ENCODE measurements around the gene NTRK1. TPM values are rescaled to one million over a fixed set of nuclear protein-coding genes. Genes with fewer than 3 reads are reported as not detected.

The NTRK1 gene
- total RNA-seq, 6 experiments from 2014 or later: 0.10 TPM; not detected in 5

- H3K27ac Mint-ChIP-seq: no peak overlapping the region
- peaks cover 24% of the 10 kb centered on the region for H3K4me1 Mint-ChIP-seq (ENCODE audit: low read depth)
Measured at GRCh38 chr1:156868341-156868740, 7.7 kb downstream of the NTRK1 start.

GRCh38 chr1:156869455-156869854, 8.8 kb downstream of the NTRK1 start:
- 0 out of 2 replicates have a peak overlapping the region, but pooled peaks have one; percentile 32 for H3K4me3 Mint-ChIP-seq
- peaks cover 3% of the 10 kb centered on the region for H3K27me3 Mint-ChIP-seq (ENCODE audit: insufficient read depth)

More at GRCh38 chr1:156868341-156868740, 7.7 kb downstream of the NTRK1 start:
- Mint-ChIP-seq H3K4me3 (no peak overlapping the region), H3K36me3 (ENCODE audit: low read depth) (no peaks in the 10 kb centered on the region), H3K27me3 (ENCODE audit: insufficient read depth) (peaks cover 11% of the 10 kb centered on the region), H3K9me3 (no peaks in the 10 kb centered on the region)
- no peak for DNase-seq
- TF ChIP-seq CTCF (IDR thresholded peaks at IDR 0.05): no peak

GRCh38 chr1:156873659-156874058, 13.0 kb downstream of the NTRK1 start:
- no peak for TF ChIP-seq CTCF (IDR thresholded peaks at IDR 0.05)
- no peaks in the 10 kb centered on the region for H3K36me3 Mint-ChIP-seq (ENCODE audit: low read depth)
- H3K27ac Mint-ChIP-seq: no peak overlapping the region
- DNase-seq: no peak
- H3K9me3 Mint-ChIP-seq: no peaks in the 10 kb centered on the region
- peaks cover 11% of the 10 kb centered on the region for H3K27me3 Mint-ChIP-seq (ENCODE audit: insufficient read depth)
- H3K4me3 Mint-ChIP-seq: no peak overlapping the region
- H3K4me1 Mint-ChIP-seq (ENCODE audit: low read depth): peaks cover 24% of the 10 kb centered on the region

More at GRCh38 chr1:156869455-156869854, 8.8 kb downstream of the NTRK1 start:
- no peak for TF ChIP-seq CTCF (IDR thresholded peaks at IDR 0.05)
- no peaks in the 10 kb centered on the region for H3K36me3 Mint-ChIP-seq (ENCODE audit: low read depth)
- H3K27ac Mint-ChIP-seq: no peak overlapping the region
- no peak for DNase-seq
- no peaks in the 10 kb centered on the region for H3K9me3 Mint-ChIP-seq
- peaks cover 24% of the 10 kb centered on the region for H3K4me1 Mint-ChIP-seq (ENCODE audit: low read depth)

GRCh38 chr1:156874142-156874541, 13.5 kb downstream of the NTRK1 start:
- Mint-ChIP-seq H3K27ac (no peak overlapping the region), H3K9me3 (no peaks in the 10 kb centered on the region), H3K4me1 (ENCODE audit: low read depth) (peaks cover 24% of the 10 kb centered on the region), H3K36me3 (ENCODE audit: low read depth) (no peaks in the 10 kb centered on the region), H3K4me3 (no peak overlapping the region), H3K27me3 (ENCODE audit: insufficient read depth) (peaks cover 16% of the 10 kb centered on the region)
- no peak for DNase-seq
- TF ChIP-seq CTCF (IDR thresholded peaks at IDR 0.05): no peak

- H3K27ac Mint-ChIP-seq: no peak overlapping the region
- peaks cover 17% of the 10 kb centered on the region for H3K27me3 Mint-ChIP-seq (ENCODE audit: insufficient read depth)
- no peak for DNase-seq
- no peaks in the 10 kb centered on the region for H3K36me3 Mint-ChIP-seq (ENCODE audit: low read depth)
- TF ChIP-seq CTCF (IDR thresholded peaks at IDR 0.05): no peak
- peaks cover 20% of the 10 kb centered on the region for H3K4me1 Mint-ChIP-seq (ENCODE audit: low read depth)
- H3K4me3 Mint-ChIP-seq: no peak overlapping the region
- H3K9me3 Mint-ChIP-seq: no peaks in the 10 kb centered on the region
Measured at GRCh38 chr1:156874572-156875340, 14.1 kb downstream of the NTRK1 start.

Data from HFFc6 (cell line).